Vagina (tissue), 2 donors: Measurements from ENCODE around the gene MGST2. TPM values are rescaled to one million over a fixed set of nuclear protein-coding genes. Genes with fewer than 3 reads are reported as not detected.
"Not testable (repeated sequence)": the region's sequence is repeated elsewhere in the genome, so short reads cannot be mapped to it uniquely, and the experiment has no call there.

ENCODE experiments used
- DNase-seq, 2 donors: peaks; one replicate each; pipeline ENCODE4 v3.0.0-alpha.2; 2017; ENCODE audit errors: extremely low spot score in 2 of 2
- H3K27ac ChIP-seq: fragments of 200-600 bp; sonication (generic); one replicate; pipeline ENCODE4 v1.5.1; 2019
- H3K27me3 ChIP-seq: fragments of 200-600 bp; sonication (generic); one replicate; pipeline ENCODE4 v1.5.1; 2019
- H3K36me3 ChIP-seq, 2 donors: fragments of 200-600 bp; sonication (generic); one replicate each; pipeline ENCODE4 v1.5.1; 2017 to 2019
- H3K4me1 ChIP-seq: fragments of 200-600 bp; sonication (generic); one replicate; pipeline ENCODE4 v1.5.1; 2019
- H3K4me3 ChIP-seq, 2 donors: fragments of 200-600 bp; sonication (generic); 1 replicate in 1 of 2; 2 replicates in 1 of 2; pipeline ENCODE4 v1.5.1; 2016 to 2019
- H3K9me3 ChIP-seq: fragments of 200-600 bp; sonication (generic); one replicate; pipeline ENCODE4 v1.5.1; 2019
- POLR2A ChIP-seq, 2 donors: fragments of 450-650 bp; IDR thresholded peaks; one replicate each; pipeline ENCODE4 v1.6.1; 2017; ENCODE audit warnings: antibody characterized with exemption in 2 of 2, mild to moderate bottlenecking in 2 of 2, moderate library complexity in 2 of 2
- POLR2AphosphoS5 ChIP-seq, 2 donors: sonication (generic); formaldehyde crosslinking; IDR thresholded peaks; one replicate each; pipeline ENCODE4 v1.9.0; 2017; ENCODE audit warnings: antibody characterized with exemption in 2 of 2, mild to moderate bottlenecking in 2 of 2, low read depth in 1 of 2; ENCODE audit not compliant: insufficient read depth in 1 of 2
- intact Hi-C: fragments of 100-400 bp; cut with DNase I; formaldehyde crosslinking; loops from one replicate; pipeline ENCODE4 v1.15.1; 2023
- total RNA-seq: library from RNA; depleted of rRNA; stranded (reverse); fragments of >200 nt; gene quantifications from one replicate; pipeline ENCODE4 v1.2.3, GENCODE V29; 2016
- TF ChIP-seq, protein P1 (sequence below), 3 experiments: fragments of 450-650 bp in 2 of 3; fragments of 200-600 bp in 1 of 3; sonication (generic) in 1 of 3; IDR thresholded peaks; one replicate each; pipeline ENCODE4 v1.5.1; 2017 to 2019; ENCODE audit warnings: antibody characterized with exemption in 3 of 3, mild to moderate bottlenecking in 2 of 3, moderate library complexity in 2 of 3

Gene MGST2
- total RNA-seq, 1 donor from 2014 or later = 78.3 TPM

- H3K9me3 ChIP-seq = peaks cover 2% of the 10 kb centered on the region
- no peaks in the 10 kb centered on the region for H3K27me3 ChIP-seq
- intact Hi-C loops = no loop called here
- H3K4me3 ChIP-seq = no peak overlapping the region
- H3K27ac ChIP-seq = no peak overlapping the region
- H3K36me3 ChIP-seq = peaks cover 0 to 11% of the 10 kb centered on the region in 2 donors
- H3K4me1 ChIP-seq = peaks cover 8% of the 10 kb centered on the region
- DNase-seq = no peak
- no peak for TF ChIP-seq POLR2A (IDR thresholded peaks at IDR 0.05)
- TF ChIP-seq, protein P1, sequence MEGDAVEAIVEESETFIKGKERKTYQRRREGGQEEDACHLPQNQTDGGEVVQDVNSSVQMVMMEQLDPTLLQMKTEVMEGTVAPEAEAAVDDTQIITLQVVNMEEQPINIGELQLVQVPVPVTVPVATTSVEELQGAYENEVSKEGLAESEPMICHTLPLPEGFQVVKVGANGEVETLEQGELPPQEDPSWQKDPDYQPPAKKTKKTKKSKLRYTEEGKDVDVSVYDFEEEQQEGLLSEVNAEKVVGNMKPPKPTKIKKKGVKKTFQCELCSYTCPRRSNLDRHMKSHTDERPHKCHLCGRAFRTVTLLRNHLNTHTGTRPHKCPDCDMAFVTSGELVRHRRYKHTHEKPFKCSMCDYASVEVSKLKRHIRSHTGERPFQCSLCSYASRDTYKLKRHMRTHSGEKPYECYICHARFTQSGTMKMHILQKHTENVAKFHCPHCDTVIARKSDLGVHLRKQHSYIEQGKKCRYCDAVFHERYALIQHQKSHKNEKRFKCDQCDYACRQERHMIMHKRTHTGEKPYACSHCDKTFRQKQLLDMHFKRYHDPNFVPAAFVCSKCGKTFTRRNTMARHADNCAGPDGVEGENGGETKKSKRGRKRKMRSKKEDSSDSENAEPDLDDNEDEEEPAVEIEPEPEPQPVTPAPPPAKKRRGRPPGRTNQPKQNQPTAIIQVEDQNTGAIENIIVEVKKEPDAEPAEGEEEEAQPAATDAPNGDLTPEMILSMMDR (IDR thresholded peaks at IDR 0.05) = no peak
- no peak for TF ChIP-seq POLR2AphosphoS5 (IDR thresholded peaks at IDR 0.05; ENCODE audit: insufficient read depth in 1 of 2, low read depth in 1 of 2)
Measured at GRCh38 chr4:139694522-139695107, 29.0 kb downstream of the MGST2 start.

DNA sequence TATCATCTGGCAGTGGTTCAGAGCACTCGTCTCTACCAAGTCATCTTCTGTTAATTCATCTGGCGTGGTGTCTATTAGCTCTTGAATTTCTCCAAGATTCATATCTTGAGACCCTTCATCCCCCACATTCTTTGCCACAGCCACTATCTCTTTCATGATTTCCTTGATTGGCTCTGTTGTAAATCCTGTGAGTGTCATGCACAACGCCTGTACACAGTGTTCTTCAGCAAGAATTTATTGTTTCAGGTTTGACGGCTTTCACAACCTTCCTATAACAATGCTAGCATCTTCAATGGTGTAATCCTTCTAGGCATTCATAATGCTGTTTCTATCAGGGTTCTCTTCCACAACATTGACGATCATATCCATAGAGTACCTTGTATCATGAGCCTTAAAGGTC lies 30.9 kb downstream of the MGST2 start:
- TF ChIP-seq, protein P1 (IDR thresholded peaks at IDR 0.05) = no peak
- TF ChIP-seq POLR2A (IDR thresholded peaks at IDR 0.05) (no peak), POLR2AphosphoS5 (IDR thresholded peaks at IDR 0.05; ENCODE audit: insufficient read depth in 1 of 2, low read depth in 1 of 2) (peak in 1 of 2 donors; percentile 18)
- H3K4me1 ChIP-seq = peaks cover 8% of the 10 kb centered on the region
- intact Hi-C loops = no loop called here
- H3K9me3 ChIP-seq = peaks cover 2% of the 10 kb centered on the region
- no peak overlapping the region for H3K4me3 ChIP-seq
- no peak for DNase-seq
- H3K36me3 ChIP-seq = peaks cover 0 to 16% of the 10 kb centered on the region in 2 donors
- H3K27me3 ChIP-seq = no peaks in the 10 kb centered on the region
- H3K27ac ChIP-seq = no peak overlapping the region

GRCh38 chr4:139698167-139698925 lies 32.7 kb downstream of the MGST2 start:
- DNase-seq, H3K9me3 ChIP-seq, intact Hi-C loops, H3K4me1 ChIP-seq, H3K27me3 ChIP-seq, H3K27ac ChIP-seq, H3K4me3 ChIP-seq: not testable (repeated sequence)
- peaks cover 0 to 16% of the 10 kb centered on the region in 2 donors for H3K36me3 ChIP-seq

GRCh38 chr4:139700568-139700967 lies 34.9 kb downstream of the MGST2 start:
- no peak overlapping the region for H3K4me3 ChIP-seq
- peaks cover 0 to 29% of the 10 kb centered on the region in 2 donors for H3K36me3 ChIP-seq
- H3K4me1 ChIP-seq = no peaks in the 10 kb centered on the region
- TF ChIP-seq, protein P1 (IDR thresholded peaks at IDR 0.05) = no peak
- TF ChIP-seq POLR2A (IDR thresholded peaks at IDR 0.05) = no peak
- TF ChIP-seq POLR2AphosphoS5 (IDR thresholded peaks at IDR 0.05; ENCODE audit: insufficient read depth in 1 of 2, low read depth in 1 of 2) = no peak
- no peaks in the 10 kb centered on the region for H3K27me3 ChIP-seq
- H3K27ac ChIP-seq = no peak overlapping the region
- DNase-seq = no peak
- H3K9me3 ChIP-seq = peaks cover 2% of the 10 kb centered on the region
- intact Hi-C loops = no loop called here

GRCh38 chr4:139704915-139705485 lies 39.4 kb downstream of the MGST2 start:
- Histone ChIP-seq H3K27ac (no peak overlapping the region), H3K4me1 (no peaks in the 10 kb centered on the region), H3K27me3 (no peaks in the 10 kb centered on the region), H3K4me3 (no peak overlapping the region), H3K9me3 (no peaks in the 10 kb centered on the region), H3K36me3 (peaks cover 0 to 21% of the 10 kb centered on the region in 2 donors)
- intact Hi-C loops = no loop called here
- DNase-seq = no peak
- no peak for TF ChIP-seq POLR2AphosphoS5 (IDR thresholded peaks at IDR 0.05; ENCODE audit: insufficient read depth in 1 of 2, low read depth in 1 of 2)
- TF ChIP-seq, protein P1 (IDR thresholded peaks at IDR 0.05) = no peak
- TF ChIP-seq POLR2A (IDR thresholded peaks at IDR 0.05) = no peak
